ENCODE measurements around the gene C1orf232. TPM values are rescaled to one million over a fixed set of nuclear protein-coding genes. Genes with fewer than 3 reads are reported as not detected.

The C1orf232 gene
- total RNA-seq, 1 donor from 2014 or later, result not detected

- H3K36me3 Mint-ChIP-seq (ENCODE audit: insufficient read depth), result peaks cover 3% of the 10 kb centered on the region
- no peaks in the 10 kb centered on the region for H3K9me3 Mint-ChIP-seq (ENCODE audit: low read depth)
- no peaks in the 10 kb centered on the region for H3K27me3 Mint-ChIP-seq
- no peak for DNase-seq (ENCODE audit: low spot score, unreplicated experiment)
- H3K4me3 Mint-ChIP-seq (ENCODE audit: low read depth), result no peak overlapping the region
- H3K27ac Mint-ChIP-seq, result no peak overlapping the region
- H3K4me1 Mint-ChIP-seq (ENCODE audit: low read depth), result peaks cover 8% of the 10 kb centered on the region
- no peak for TF ChIP-seq CTCF (IDR thresholded peaks at IDR 0.05; ENCODE audit: unreplicated experiment)
Measured at GRCh38 chr1:26180010-26180506, 11.3 kb upstream of the C1orf232 start.

GRCh38 chr1:26177182-26177684 is 8.5 kb upstream of the C1orf232 start, which contains the start of gene CNKSR1:
CNKSR1 (plus strand) TSS chr1:26177491; CDS start chr1:26177548, 57 bp downstream.
- Mint-ChIP-seq H3K9me3 (ENCODE audit: low read depth) (no peaks in the 10 kb centered on the region), H3K36me3 (ENCODE audit: insufficient read depth) (peaks cover 1% of the 10 kb centered on the region), H3K4me1 (ENCODE audit: low read depth) (peaks cover 8% of the 10 kb centered on the region), H3K4me3 (ENCODE audit: low read depth) (peak within 1 kb of the TSS; percentile 79), H3K27me3 (no peaks in the 10 kb centered on the region), H3K27ac (peak within 1 kb of the TSS; percentile 98)
- TF ChIP-seq CTCF (IDR thresholded peaks at IDR 0.05; ENCODE audit: unreplicated experiment), result peak; percentile 51
- DNase-seq (ENCODE audit: low spot score, unreplicated experiment), result peak; percentile 72

GRCh38 chr1:26175346-26175745 is 6.6 kb upstream of the C1orf232 start:
- DNase-seq (ENCODE audit: low spot score, unreplicated experiment), result no peak
- Mint-ChIP-seq H3K36me3 (ENCODE audit: insufficient read depth) (no peaks in the 10 kb centered on the region), H3K4me3 (ENCODE audit: low read depth) (no peak overlapping the region), H3K9me3 (ENCODE audit: low read depth) (no peaks in the 10 kb centered on the region), H3K27me3 (no peaks in the 10 kb centered on the region), H3K4me1 (ENCODE audit: low read depth) (peaks cover 10% of the 10 kb centered on the region), H3K27ac (no peak overlapping the region)
- no peak for TF ChIP-seq CTCF (IDR thresholded peaks at IDR 0.05; ENCODE audit: unreplicated experiment)

GRCh38 chr1:26171084-26172072 is 2.6 kb upstream of the C1orf232 start, which contains the start of gene ZNF593OS:
ZNF593OS (minus strand) TSS chr1:26171832; CDS start chr1:26171661, 171 bp downstream.
- Mint-ChIP-seq H3K27ac (peak within 1 kb of the TSS; percentile 29), H3K36me3 (ENCODE audit: insufficient read depth) (no peaks in the 10 kb centered on the region), H3K9me3 (ENCODE audit: low read depth) (no peaks in the 10 kb centered on the region), H3K27me3 (peaks cover 4% of the 10 kb centered on the region), H3K4me1 (ENCODE audit: low read depth) (peaks cover 4% of the 10 kb centered on the region), H3K4me3 (ENCODE audit: low read depth) (peak within 1 kb of the TSS; percentile 87)
- no peak for DNase-seq (ENCODE audit: low spot score, unreplicated experiment)
- TF ChIP-seq CTCF (IDR thresholded peaks at IDR 0.05; ENCODE audit: unreplicated experiment), result no peak

GRCh38 chr1:26170472-26170821 is 1.7 kb upstream of the C1orf232 start:
- H3K27me3 Mint-ChIP-seq, result peaks cover 4% of the 10 kb centered on the region
- TF ChIP-seq CTCF (IDR thresholded peaks at IDR 0.05; ENCODE audit: unreplicated experiment), result no peak
- peak overlapping the region; percentile 90 for H3K27ac Mint-ChIP-seq
- H3K4me3 Mint-ChIP-seq (ENCODE audit: low read depth), result peak overlapping the region; percentile 87
- no peak for DNase-seq (ENCODE audit: low spot score, unreplicated experiment)
- peaks cover 7% of the 10 kb centered on the region for H3K4me1 Mint-ChIP-seq (ENCODE audit: low read depth)
- no peaks in the 10 kb centered on the region for H3K9me3 Mint-ChIP-seq (ENCODE audit: low read depth)
- H3K36me3 Mint-ChIP-seq (ENCODE audit: insufficient read depth), result no peaks in the 10 kb centered on the region

Data from progenitor cell of endocrine pancreas (in vitro differentiated cells).